CD4-positive, alpha-beta T cell treated with Interleukin-17A for 4 hours (primary cell): ENCODE measurements around the gene STXBP6.

Experiments
- DNase-seq: peaks from one replicate; pipeline ENCODE4 v3.0.0-alpha.2; 2020; ENCODE audit warnings: mixed read lengths

STXBP6 gene

GRCh38 chr14:24880689-24881088 is 169.3 kb downstream of the STXBP6 start:
- no peak for DNase-seq

- DNase-seq, result no peak
Measured at GRCh38 chr14:24879661-24880386, 170.1 kb downstream of the STXBP6 start.

- DNase-seq, result no peak
Measured at GRCh38 chr14:24876996-24877395, 173.0 kb downstream of the STXBP6 start.

- DNase-seq, result no peak
Measured at GRCh38 chr14:24875991-24876878, 173.7 kb downstream of the STXBP6 start.

GRCh38 chr14:24875203-24875838 is 174.6 kb downstream of the STXBP6 start:
- DNase-seq, result no peak

GRCh38 chr14:24874514-24875202 is 175.3 kb downstream of the STXBP6 start:
- DNase-seq, result no peak

- DNase-seq, result no peak
Measured at GRCh38 chr14:24873551-24873950, 176.4 kb downstream of the STXBP6 start.

- DNase-seq, result no peak
Measured at GRCh38 chr14:24870949-24871701, 178.8 kb downstream of the STXBP6 start.

GRCh38 chr14:24868389-24868788 is 181.6 kb downstream of the STXBP6 start:
- DNase-seq, result no peak

- DNase-seq, result no peak
Measured at GRCh38 chr14:24866067-24866639, 183.8 kb downstream of the STXBP6 start.

- DNase-seq, result no peak
Measured at GRCh38 chr14:24863968-24864684, 185.8 kb downstream of the STXBP6 start.

- no peak for DNase-seq
Measured at GRCh38 chr14:24861083-24861630, 188.8 kb downstream of the STXBP6 start.

- no peak for DNase-seq
Measured at GRCh38 chr14:24859559-24859958, 190.4 kb downstream of the STXBP6 start.

GRCh38 chr14:24858684-24859083 is 191.3 kb downstream of the STXBP6 start:
- no peak for DNase-seq

- DNase-seq, result no peak
Measured at GRCh38 chr14:24858052-24858451, 191.9 kb downstream of the STXBP6 start.

- DNase-seq, result no peak
Measured at GRCh38 chr14:24857277-24857676, 192.7 kb downstream of the STXBP6 start.

GRCh38 chr14:24853446-24853845 is 196.5 kb downstream of the STXBP6 start:
- no peak for DNase-seq

- DNase-seq, result no peak
Measured at GRCh38 chr14:24852312-24853060, 197.5 kb downstream of the STXBP6 start.

GRCh38 chr14:24851837-24852236 is 198.1 kb downstream of the STXBP6 start:
- DNase-seq, result no peak

- DNase-seq, result no peak
Measured at GRCh38 chr14:24851406-24851805, 198.5 kb downstream of the STXBP6 start.
